Adrenal gland (tissue), 12 donors: ENCODE measurements around the gene LINGO4. TPM values are rescaled to one million over a fixed set of nuclear protein-coding genes. Genes with fewer than 3 reads are reported as not detected.

ENCODE experiments used
- DNase-seq, 7 donors: peaks; one replicate each; pipeline ENCODE4 v3.0.0-alpha.2; 2019 to 2020
- H3K27ac ChIP-seq, 5 donors: fragments of 200-600 bp; sonication (generic) in 4 of 5; 1 replicate in 3 of 5; 2 replicates in 2 of 5; pipeline versions ENCODE4 v1.5.1 to v1.8.0; 2016 to 2020; ENCODE audit warnings: mild to moderate bottlenecking in 1 of 5
- H3K27me3 ChIP-seq: fragments of 200-600 bp; 2 replicates; pipeline ENCODE4 v1.8.0; 2021
- H3K36me3 ChIP-seq, 2 donors: fragments of 200-600 bp; replicated peaks in 1 of 2; 1 replicate in 1 of 2; 2 replicates in 1 of 2; pipeline versions ENCODE4 v1.5.1 to v1.8.0; 2018 to 2022
- H3K4me1 ChIP-seq, 2 donors: fragments of 200-600 bp; replicated peaks in 1 of 2; 1 replicate in 1 of 2; 2 replicates in 1 of 2; pipeline versions ENCODE4 v1.5.1 to v1.8.0; 2018 to 2021
- H3K4me3 ChIP-seq, 4 donors: fragments of 200-600 bp; sonication (generic) in 3 of 4; one replicate each; pipeline ENCODE4 v1.5.1; 2016 to 2018
- H3K9me3 ChIP-seq, 3 donors: fragments of 200-600 bp; sonication (generic) in 1 of 3; replicated peaks in 1 of 3; 1 replicate in 2 of 3; 2 replicates in 1 of 3; pipeline versions ENCODE4 v1.5.1 to v1.8.0; 2016 to 2021
- POLR2A ChIP-seq, 2 donors: fragments of 450-650 bp; IDR thresholded peaks; one replicate each; pipeline ENCODE4 v1.6.1; 2017; ENCODE audit warnings: antibody characterized with exemption in 2 of 2, mild to moderate bottlenecking in 2 of 2, moderate library complexity in 1 of 2
- WGBS, 4 donors: extraction: QIAGEN DNeasy Blood & Tissue Kit in 2 of 4; methylation state at CpG; one replicate each; pipeline versions ENCODE4 v1.1.5 to v1.1.7; 2013 to 2017; 5-methylcytosine and 5-hydroxymethylcytosine counted together
- intact Hi-C, 2 donors: fragments of 100-400 bp; cut with DNase I; formaldehyde crosslinking; loops; one replicate each; pipeline versions ENCODE4 v1.14.1 to v1.15.0; 2022 to 2023
- polyA plus RNA-seq, 3 donors: library from polyadenylated mRNA; stranded (reverse); fragments of 200-250 nt in 2 of 3; fragments of 350-450 nt in 1 of 3; fragmentation: Illumina TruSeq in 1 of 3; extraction: RNeasy Lipid Tissue Mini Kit (QIAGEN cat#74804) in 1 of 3; gene quantifications; one replicate each; pipeline ENCODE4 v1.2.3, GENCODE V29; 2013 to 2014
- total RNA-seq, 9 donors: library from RNA; depleted of rRNA in 4 of 9; stranded (reverse); fragments of >200 nt in 4 of 9; fragments of 120-200 nt in 1 of 9; fragmentation: NEBNext Ultra II Directional in 1 of 9; extraction: Animal tissue kit (Norgen Biotek cat#: 25700) in 1 of 9; gene quantifications; one replicate each; pipeline versions ENCODE4 v1.1.0 to v1.2.4, GENCODE V29; 2013 to 2023
- TF ChIP-seq, protein P1 (sequence below), 6 experiments: fragments of 450-650 bp in 4 of 6; fragments of 200-600 bp in 2 of 6; sonication (generic) in 1 of 6; IDR thresholded peaks; 1 replicate in 5 of 6; 2 replicates in 1 of 6; pipeline versions ENCODE4 v1.5.1 to v1.8.0; 2016 to 2021; ENCODE audit warnings: antibody characterized with exemption in 6 of 6, mild to moderate bottlenecking in 2 of 6, moderate library complexity in 1 of 6
- donor health status: healthy with polysubstance abuse.
- donor health status: Bipolar disorder and iron deficiency.
- donor health status: DM: yes; HTN: yes; CAD: no.
- donor health status: DM: no; HTN: no; CAD: no.
- donor health status: DM: no; HTN: no; CAD: no.
- donor health status: DM: yes; HTN: yes; CAD: no.

The LINGO4 gene
- total and polyA plus RNA-seq, 12 donors: 0.11 to 0.56 (median 0.32) TPM; not detected in 6

DNA sequence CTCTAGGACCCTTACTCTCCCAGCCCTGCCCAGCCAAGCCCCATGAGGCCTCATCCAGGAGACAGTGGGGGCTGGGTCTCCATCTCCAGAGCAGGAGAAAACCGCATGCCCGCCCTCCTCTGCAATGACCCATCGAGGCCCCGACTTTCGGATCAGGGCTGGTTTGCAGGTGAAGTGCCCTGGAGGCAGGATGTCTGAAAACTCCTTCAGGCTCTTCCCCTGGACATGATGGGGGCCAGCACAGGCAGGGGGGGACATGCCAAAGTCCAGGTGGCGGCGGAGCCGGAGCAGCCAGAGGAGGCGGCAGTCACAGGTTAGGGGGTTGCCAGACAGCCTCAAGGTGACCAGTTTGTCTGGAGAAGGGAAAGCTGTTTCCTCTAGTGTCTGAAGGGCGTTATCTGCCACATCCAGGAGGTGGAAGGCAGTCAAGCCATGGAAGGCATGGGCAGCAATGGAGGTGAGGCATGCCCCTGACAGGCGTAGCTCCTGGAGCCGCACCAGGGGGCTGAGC lies 3.9 kb downstream of the LINGO4 start:
- no peaks in the 10 kb centered on the region for H3K4me1 ChIP-seq
- no peak overlapping the region for H3K27ac ChIP-seq
- no peaks in the 10 kb centered on the region for H3K9me3 ChIP-seq
- DNase-seq: no peak
- intact Hi-C loops: no loop called here
- WGBS, 4 donors: 89 to 98% (median 95%) methylated on average over 6 to 12 of the region's 12 CpGs
- no peak for TF ChIP-seq POLR2A (IDR thresholded peaks at IDR 0.05)
- TF ChIP-seq, protein P1, sequence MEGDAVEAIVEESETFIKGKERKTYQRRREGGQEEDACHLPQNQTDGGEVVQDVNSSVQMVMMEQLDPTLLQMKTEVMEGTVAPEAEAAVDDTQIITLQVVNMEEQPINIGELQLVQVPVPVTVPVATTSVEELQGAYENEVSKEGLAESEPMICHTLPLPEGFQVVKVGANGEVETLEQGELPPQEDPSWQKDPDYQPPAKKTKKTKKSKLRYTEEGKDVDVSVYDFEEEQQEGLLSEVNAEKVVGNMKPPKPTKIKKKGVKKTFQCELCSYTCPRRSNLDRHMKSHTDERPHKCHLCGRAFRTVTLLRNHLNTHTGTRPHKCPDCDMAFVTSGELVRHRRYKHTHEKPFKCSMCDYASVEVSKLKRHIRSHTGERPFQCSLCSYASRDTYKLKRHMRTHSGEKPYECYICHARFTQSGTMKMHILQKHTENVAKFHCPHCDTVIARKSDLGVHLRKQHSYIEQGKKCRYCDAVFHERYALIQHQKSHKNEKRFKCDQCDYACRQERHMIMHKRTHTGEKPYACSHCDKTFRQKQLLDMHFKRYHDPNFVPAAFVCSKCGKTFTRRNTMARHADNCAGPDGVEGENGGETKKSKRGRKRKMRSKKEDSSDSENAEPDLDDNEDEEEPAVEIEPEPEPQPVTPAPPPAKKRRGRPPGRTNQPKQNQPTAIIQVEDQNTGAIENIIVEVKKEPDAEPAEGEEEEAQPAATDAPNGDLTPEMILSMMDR (IDR thresholded peaks at IDR 0.05): no peak
- no peaks in the 10 kb centered on the region for H3K36me3 ChIP-seq
- H3K4me3 ChIP-seq: no peak overlapping the region
- H3K27me3 ChIP-seq: no peaks in the 10 kb centered on the region

DNA sequence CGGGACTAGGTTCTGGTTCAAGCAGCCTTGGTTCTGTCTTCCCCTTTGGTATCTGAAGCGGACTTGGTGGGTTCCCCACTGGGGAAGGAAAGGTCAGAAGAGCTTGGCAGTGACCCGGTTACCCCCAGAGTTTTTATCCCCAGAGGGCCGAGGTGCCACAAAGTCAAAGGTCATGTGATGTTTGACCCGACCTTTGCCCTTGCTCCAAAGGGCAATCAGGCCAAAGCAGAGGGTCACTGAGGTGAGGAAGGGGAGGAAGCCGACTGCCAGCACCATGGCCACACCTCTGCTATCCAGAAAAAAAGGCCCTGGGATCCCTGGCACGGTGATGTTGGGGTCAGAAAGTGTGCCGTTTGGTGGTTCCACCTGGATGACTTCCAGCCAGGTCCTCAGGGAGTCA lies 4.4 kb downstream of the LINGO4 start:
- WGBS, 4 donors: 45 to 69% (median 56%) methylated on average over 5 to 8 of the region's 8 CpGs
- no peaks in the 10 kb centered on the region for H3K4me1 ChIP-seq
- H3K4me3 ChIP-seq: no peak overlapping the region
- no peak for DNase-seq
- intact Hi-C loops: no loop called here
- no peaks in the 10 kb centered on the region for H3K36me3 ChIP-seq
- no peak overlapping the region for H3K27ac ChIP-seq
- no peak for TF ChIP-seq POLR2A (IDR thresholded peaks at IDR 0.05)
- TF ChIP-seq, protein P1 (IDR thresholded peaks at IDR 0.05): no peak
- H3K27me3 ChIP-seq: no peaks in the 10 kb centered on the region
- H3K9me3 ChIP-seq: no peaks in the 10 kb centered on the region

DNA sequence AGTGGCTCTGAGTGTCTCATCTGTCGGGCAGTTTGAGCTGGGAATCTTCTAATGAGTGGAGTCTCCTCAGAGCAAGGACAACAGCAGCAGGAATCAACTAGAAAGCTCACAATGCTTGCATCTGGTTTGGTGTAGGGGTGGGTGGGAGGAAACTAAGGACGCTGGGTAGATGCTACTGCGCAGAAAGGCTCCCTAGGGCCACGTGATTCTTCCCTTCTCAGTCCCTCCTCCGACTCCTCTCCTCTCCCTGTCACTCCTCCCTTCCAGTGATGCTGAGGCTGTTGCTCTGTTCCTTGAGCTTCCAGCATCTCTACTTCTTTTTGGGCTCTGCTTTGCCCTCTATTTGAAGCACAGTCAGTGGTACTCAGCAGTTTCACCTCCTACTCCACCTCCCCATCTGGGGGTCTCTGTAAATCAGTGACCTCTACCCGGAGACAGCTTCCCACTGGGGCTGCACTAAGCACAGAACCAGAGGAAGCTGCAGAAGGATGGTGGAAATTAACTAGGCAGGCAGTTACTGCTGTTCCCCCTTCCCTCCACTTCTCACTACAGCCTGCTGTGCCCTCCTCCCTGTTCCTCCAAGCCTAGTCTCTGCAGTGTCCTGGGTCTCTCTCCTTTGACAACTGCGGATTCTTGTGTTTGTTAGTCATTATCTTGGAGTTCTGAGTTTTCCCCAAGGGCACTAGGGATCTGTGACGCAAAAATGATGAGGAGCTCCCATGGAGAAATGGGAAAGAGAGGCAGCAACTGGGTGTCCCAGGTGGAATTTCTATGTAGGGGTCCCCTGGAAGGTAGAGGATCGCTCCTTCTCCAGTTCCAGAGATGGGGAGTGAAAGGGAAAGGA lies 5.8 kb downstream of the LINGO4 start:
- Histone ChIP-seq H3K9me3 (no peaks in the 10 kb centered on the region), H3K36me3 (no peaks in the 10 kb centered on the region), H3K27me3 (no peaks in the 10 kb centered on the region), H3K27ac (no peak overlapping the region), H3K4me3 (no peak overlapping the region), H3K4me1 (no peaks in the 10 kb centered on the region)
- TF ChIP-seq, protein P1 (IDR thresholded peaks at IDR 0.05): no peak
- no peak for TF ChIP-seq POLR2A (IDR thresholded peaks at IDR 0.05)
- WGBS, 4 donors: 53 to 59% (median 55%) methylated on average over 9 of the region's 9 CpGs
- DNase-seq: no peak
- intact Hi-C loops: no loop called here

DNA sequence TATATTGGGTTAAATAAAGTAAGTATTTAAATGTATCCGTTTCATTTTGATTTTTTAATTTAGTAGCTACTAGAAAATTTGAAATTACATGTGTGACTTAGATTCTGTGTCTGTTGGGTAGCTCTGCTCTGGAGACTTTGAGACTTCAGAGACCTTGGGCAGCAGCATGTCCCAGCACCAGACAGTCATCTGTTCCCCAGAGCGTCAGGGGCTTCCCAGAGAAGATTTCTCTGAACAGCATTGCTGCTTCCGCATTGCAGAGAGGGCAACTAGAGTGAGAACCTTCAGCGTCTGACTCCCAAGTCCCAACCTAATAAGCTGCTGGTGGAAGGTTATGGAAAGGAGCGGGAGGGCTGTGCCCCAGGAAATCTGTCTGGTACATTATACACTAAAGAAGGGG lies 6.6 kb downstream of the LINGO4 start:
- WGBS, 4 donors: 79 to 89% (median 86%) methylated on average over 5 of the region's 5 CpGs
- H3K27ac ChIP-seq: no peak overlapping the region
- intact Hi-C loops: no loop called here
- no peaks in the 10 kb centered on the region for H3K36me3 ChIP-seq
- no peaks in the 10 kb centered on the region for H3K9me3 ChIP-seq
- H3K4me3 ChIP-seq: no peak overlapping the region
- H3K27me3 ChIP-seq: no peaks in the 10 kb centered on the region
- no peaks in the 10 kb centered on the region for H3K4me1 ChIP-seq
- no peak for DNase-seq
- no peak for TF ChIP-seq POLR2A (IDR thresholded peaks at IDR 0.05)
- TF ChIP-seq, protein P1 (IDR thresholded peaks at IDR 0.05): no peak
